Muscle of leg (tissue), 11 donors: ENCODE results near the gene GRIN2A. TPM values are rescaled to one million over a fixed set of nuclear protein-coding genes. Genes with fewer than 3 reads are reported as not detected.

Experiments
- DNase-seq: peaks from one replicate; pipeline ENCODE4 v3.0.0; 2013
- H3K27ac ChIP-seq: one replicate; pipeline ENCODE4 v1.5.1; 2013; ENCODE audit warnings: mild to moderate bottlenecking, low read length, control low read depth
- H3K27me3 ChIP-seq: one replicate; pipeline ENCODE4 v1.6.1; 2013; ENCODE audit warnings: low read length; ENCODE audit not compliant: control insufficient read depth, insufficient read depth
- H3K36me3 ChIP-seq: one replicate; pipeline ENCODE4 v1.6.1; 2013; ENCODE audit warnings: low read length; ENCODE audit not compliant: control insufficient read depth, insufficient read depth
- H3K4me1 ChIP-seq: one replicate; pipeline ENCODE4 v1.6.1; 2013; ENCODE audit warnings: low read length; ENCODE audit not compliant: control insufficient read depth, insufficient read depth
- H3K4me3 ChIP-seq: one replicate; pipeline ENCODE4 v1.5.1; 2013; ENCODE audit warnings: low read length, control low read depth
- H3K9me3 ChIP-seq: replicated peaks from 2 replicates; pipeline ENCODE4 v1.6.1; 2013; ENCODE audit warnings: low read depth, low read length; ENCODE audit not compliant: control insufficient read depth
- WGBS: methylation state at CpG from one replicate; pipeline ENCODE4 v1.1.5; 2013; ENCODE audit warnings: missing lambda C conversion rate; ENCODE audit not compliant: insufficient coverage; 5-methylcytosine and 5-hydroxymethylcytosine counted together
- polyA plus RNA-seq, 8 donors: library from polyadenylated mRNA; unstranded; fragments of 120-200 nt; gene quantifications; one replicate each; pipeline versions ENCODE4 v1.2.1 to v1.2.3, GENCODE V29; 2013; ENCODE audit warnings: inconsistent platforms in 1 of 8, low replicate concordance in 1 of 8; ENCODE audit not compliant: insufficient read length in 8 of 8, insufficient read depth in 1 of 8
- total RNA-seq: library from RNA; stranded (reverse); fragments of 120-200 nt; gene quantifications from one replicate; pipeline ENCODE4 v1.2.4, GENCODE V29; 2013

GRIN2A gene
- total and polyA plus RNA-seq, 9 donors = 0.18 to 0.75 (median 0.35) TPM

- Histone ChIP-seq H3K4me1 (no peaks in the 10 kb centered on the region), H3K9me3 (no peaks in the 10 kb centered on the region), H3K27ac (no peak overlapping the region), H3K36me3 (no peaks in the 10 kb centered on the region), H3K4me3 (no peak overlapping the region), H3K27me3 (no peaks in the 10 kb centered on the region)
- no peak for DNase-seq
Observed at GRCh38 chr16:10141671-10142070, 40.6 kb downstream of the GRIN2A start.

GRCh38 chr16:10138881-10139280 is 43.3 kb downstream of the GRIN2A start:
- no peaks in the 10 kb centered on the region for H3K4me1 ChIP-seq
- H3K36me3 ChIP-seq = no peaks in the 10 kb centered on the region
- H3K4me3 ChIP-seq = no peak overlapping the region
- no peak overlapping the region for H3K27ac ChIP-seq
- no peaks in the 10 kb centered on the region for H3K27me3 ChIP-seq
- WGBS = 43% methylated on average over 4 of the region's 5 CpGs
- DNase-seq = no peak
- H3K9me3 ChIP-seq = no peaks in the 10 kb centered on the region

DNA sequence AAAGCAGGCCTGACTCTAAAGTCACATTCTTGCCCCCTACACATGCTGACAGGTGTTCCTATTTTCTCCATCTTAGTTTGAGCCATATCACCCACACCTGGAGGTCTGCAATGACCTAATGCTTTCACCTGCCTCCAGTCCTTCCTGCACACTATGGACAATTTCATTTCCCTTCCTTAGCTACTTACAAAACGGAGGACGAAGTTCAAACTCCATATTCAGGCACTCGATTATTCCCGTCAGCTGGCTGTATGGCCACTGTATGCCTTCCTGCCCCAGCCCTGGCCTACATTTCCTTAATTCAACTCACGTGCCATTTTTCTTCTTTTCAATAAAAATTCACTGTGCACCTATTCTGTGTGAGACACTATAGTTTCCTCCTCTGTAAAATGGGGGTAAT is 44.9 kb downstream of the GRIN2A start:
- no peaks in the 10 kb centered on the region for H3K27me3 ChIP-seq
- H3K36me3 ChIP-seq = no peaks in the 10 kb centered on the region
- WGBS = 77% methylated on average over 4 of the region's 5 CpGs
- no peak overlapping the region for H3K27ac ChIP-seq
- H3K4me3 ChIP-seq = no peak overlapping the region
- no peaks in the 10 kb centered on the region for H3K4me1 ChIP-seq
- H3K9me3 ChIP-seq = no peaks in the 10 kb centered on the region
- no peak for DNase-seq

DNA sequence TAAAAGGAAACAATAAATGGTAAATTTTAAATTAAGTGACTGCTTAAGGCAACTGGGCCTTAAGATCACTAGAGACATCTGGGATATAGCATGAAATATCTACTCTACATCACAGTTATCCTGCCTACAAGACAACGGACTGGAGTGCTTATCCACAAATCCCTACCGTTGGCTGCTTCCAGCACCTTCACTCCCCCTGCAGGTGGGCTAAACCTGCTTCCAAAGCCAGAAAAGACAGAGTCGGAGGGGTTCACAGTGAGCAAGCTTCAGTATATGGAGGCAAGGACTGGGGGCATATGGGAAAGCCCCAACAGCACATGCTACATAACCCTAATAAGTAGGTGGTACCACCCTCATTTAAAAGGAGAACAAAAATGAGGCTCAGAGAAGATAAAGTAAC is 45.3 kb downstream of the GRIN2A start:
- Histone ChIP-seq H3K27me3 (no peaks in the 10 kb centered on the region), H3K9me3 (no peaks in the 10 kb centered on the region), H3K4me1 (no peaks in the 10 kb centered on the region), H3K4me3 (no peak overlapping the region), H3K27ac (no peak overlapping the region), H3K36me3 (no peaks in the 10 kb centered on the region)
- DNase-seq = no peak
- WGBS = no CpG with 5 or more reads among the region's 3 CpGs

DNA sequence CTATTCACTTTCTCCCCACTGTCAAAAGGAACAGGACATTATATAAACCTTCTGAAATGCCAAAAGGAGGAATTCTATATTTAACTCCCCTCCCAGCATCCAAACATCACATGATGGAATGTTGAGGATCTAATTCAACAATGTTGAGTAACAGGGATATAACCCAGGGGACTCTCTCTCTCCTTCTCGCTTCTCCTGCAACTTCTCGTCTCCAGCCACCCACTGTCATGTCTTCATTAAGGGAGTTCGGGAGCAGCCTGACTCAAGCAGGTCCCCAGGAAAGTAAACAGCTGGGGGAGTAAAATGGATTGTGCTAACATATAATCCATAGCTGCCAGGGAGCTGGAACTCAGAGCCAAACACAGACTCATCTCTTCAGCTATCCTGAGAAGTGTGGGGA is 51.7 kb downstream of the GRIN2A start:
- no peaks in the 10 kb centered on the region for H3K4me1 ChIP-seq
- H3K4me3 ChIP-seq = no peak overlapping the region
- no CpG with 5 or more reads among the region's 3 CpGs for WGBS
- no peaks in the 10 kb centered on the region for H3K36me3 ChIP-seq
- H3K27me3 ChIP-seq = no peaks in the 10 kb centered on the region
- DNase-seq = peak; percentile 29
- H3K9me3 ChIP-seq = no peaks in the 10 kb centered on the region
- H3K27ac ChIP-seq = no peak overlapping the region

- no peak overlapping the region for H3K27ac ChIP-seq
- H3K36me3 ChIP-seq = no peaks in the 10 kb centered on the region
- no peaks in the 10 kb centered on the region for H3K4me1 ChIP-seq
- WGBS = 66% methylated on average over 8 of the region's 9 CpGs
- H3K9me3 ChIP-seq = no peaks in the 10 kb centered on the region
- DNase-seq = peak; percentile 38
- no peak overlapping the region for H3K4me3 ChIP-seq
- H3K27me3 ChIP-seq = no peaks in the 10 kb centered on the region
Observed at GRCh38 chr16:10128397-10129258, 53.6 kb downstream of the GRIN2A start.

DNA sequence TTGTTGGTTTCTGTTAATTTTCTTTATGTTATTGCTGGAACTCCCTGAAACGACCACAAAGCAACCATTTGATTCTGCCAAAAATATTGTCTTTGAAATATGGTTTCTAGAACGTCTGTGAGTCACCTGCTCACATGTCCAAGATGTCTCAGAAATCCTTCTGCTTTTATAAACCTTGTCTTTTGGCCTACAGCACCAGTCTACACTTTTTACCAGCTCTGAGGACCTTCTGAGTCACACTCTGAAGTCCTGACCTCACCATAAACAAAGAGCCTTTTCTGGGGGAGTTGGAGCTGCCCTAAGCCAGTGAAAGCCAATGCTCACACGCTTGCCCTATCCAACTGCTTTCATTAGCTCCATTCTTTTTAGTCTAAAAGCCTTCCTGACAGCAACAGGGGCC is 55.5 kb downstream of the GRIN2A start:
- H3K9me3 ChIP-seq = no peaks in the 10 kb centered on the region
- DNase-seq = no peak
- 80% methylated on average over 2 of the region's 3 CpGs for WGBS
- no peaks in the 10 kb centered on the region for H3K27me3 ChIP-seq
- no peak overlapping the region for H3K27ac ChIP-seq
- peaks cover 4% of the 10 kb centered on the region for H3K4me1 ChIP-seq
- no peaks in the 10 kb centered on the region for H3K36me3 ChIP-seq
- H3K4me3 ChIP-seq = no peak overlapping the region

GRCh38 chr16:10123141-10123540 is 59.1 kb downstream of the GRIN2A start:
- Histone ChIP-seq H3K9me3 (no peaks in the 10 kb centered on the region), H3K36me3 (no peaks in the 10 kb centered on the region), H3K27me3 (no peaks in the 10 kb centered on the region), H3K4me3 (no peak overlapping the region), H3K27ac (no peak overlapping the region), H3K4me1 (peaks cover 4% of the 10 kb centered on the region)
- 17% methylated on average over 1 of the region's 5 CpGs for WGBS
- peak; percentile 6 for DNase-seq

DNA sequence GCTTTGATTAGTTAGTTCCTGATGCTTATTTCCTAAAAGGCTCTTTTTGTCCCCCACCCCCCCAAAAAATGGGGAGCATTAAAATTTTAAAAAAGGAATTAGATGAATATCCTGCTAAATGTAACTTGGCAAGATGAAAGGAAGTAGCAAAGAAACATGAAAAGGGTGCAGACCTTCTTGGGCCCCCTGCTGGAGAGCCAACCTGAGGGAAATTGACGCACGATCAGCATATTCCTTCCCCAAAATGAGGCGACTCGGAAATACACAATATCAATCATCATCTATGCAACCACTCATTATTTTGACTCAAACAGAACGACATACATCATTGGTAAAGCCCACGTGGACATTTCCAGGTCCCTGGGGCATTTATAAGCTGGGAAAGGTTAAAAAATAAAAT is 59.7 kb downstream of the GRIN2A start:
- no peak overlapping the region for H3K27ac ChIP-seq
- no peak overlapping the region for H3K4me3 ChIP-seq
- no peaks in the 10 kb centered on the region for H3K27me3 ChIP-seq
- no CpG with 5 or more reads among the region's 6 CpGs for WGBS
- H3K9me3 ChIP-seq = no peaks in the 10 kb centered on the region
- peaks cover 4% of the 10 kb centered on the region for H3K4me1 ChIP-seq
- H3K36me3 ChIP-seq = no peaks in the 10 kb centered on the region
- DNase-seq = peak; percentile 8

DNA sequence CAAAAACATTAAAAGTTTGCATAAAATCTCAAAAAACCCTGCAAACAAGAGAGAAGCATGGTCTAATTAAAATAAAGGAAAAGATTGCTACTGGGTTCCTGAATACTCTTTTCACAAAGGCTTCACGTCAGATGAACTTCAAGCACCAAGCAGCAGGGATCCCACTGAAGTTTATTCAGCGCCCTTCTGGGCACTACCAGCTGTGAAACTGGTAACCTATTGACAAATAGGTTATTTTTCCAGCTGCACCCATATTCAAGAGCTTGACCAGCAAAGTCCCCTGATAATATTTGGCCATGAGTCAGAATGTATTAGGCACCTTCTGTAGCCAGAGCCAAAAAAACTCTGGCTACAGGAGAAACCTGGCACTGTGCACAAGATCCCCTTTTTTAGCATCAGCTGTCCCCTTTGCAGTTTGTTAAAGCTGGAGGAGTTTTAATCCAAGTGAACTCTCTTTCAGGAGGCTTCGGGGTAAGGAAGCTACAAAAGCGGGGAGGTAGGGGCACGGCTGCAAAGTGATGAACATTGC is 60.3 kb downstream of the GRIN2A start:
- H3K27me3 ChIP-seq = no peaks in the 10 kb centered on the region
- H3K9me3 ChIP-seq = no peaks in the 10 kb centered on the region
- no peak for DNase-seq
- H3K4me1 ChIP-seq = peaks cover 4% of the 10 kb centered on the region
- no peak overlapping the region for H3K4me3 ChIP-seq
- H3K27ac ChIP-seq = no peak overlapping the region
- no peaks in the 10 kb centered on the region for H3K36me3 ChIP-seq
- WGBS = 44% methylated on average over 3 of the region's 5 CpGs
